Effector memory CD4-positive, alpha-beta T cell (primary cell): ENCODE data around the gene GNG12.
A peak's percentile ranks its signal among the peaks of the same experiment; 100 is the strongest.

Source experiments
- DNase-seq, 3 donors: peaks; one replicate each; pipeline ENCODE4 v3.0.0-alpha.2; 2020
- H3K27ac ChIP-seq: 2 replicates; pipeline ENCODE4 v1.7.0; 2013; ENCODE audit warnings: mild to moderate bottlenecking, low read length, moderate library complexity; ENCODE audit not compliant: insufficient read depth, poor library complexity, severe bottlenecking
- H3K27me3 ChIP-seq: replicated peaks from 2 replicates; pipeline ENCODE4 v1.7.0; 2013; ENCODE audit warnings: mild to moderate bottlenecking, low read length; ENCODE audit not compliant: insufficient read depth, control insufficient read depth, poor library complexity, severe bottlenecking
- H3K36me3 ChIP-seq: 2 replicates; pipeline ENCODE4 v1.7.0; 2013; ENCODE audit warnings: mild to moderate bottlenecking, low read length, moderate library complexity; ENCODE audit not compliant: control insufficient read depth, insufficient read depth
- H3K4me1 ChIP-seq: 2 replicates; pipeline ENCODE4 v1.7.0; 2013; ENCODE audit warnings: low read length, mild to moderate bottlenecking; ENCODE audit not compliant: control insufficient read depth, insufficient read depth, poor library complexity, severe bottlenecking
- H3K4me3 ChIP-seq: 2 replicates; pipeline ENCODE4 v1.7.0; 2013; ENCODE audit warnings: low read length, low read depth, mild to moderate bottlenecking; ENCODE audit not compliant: insufficient read depth, poor library complexity, severe bottlenecking
- H3K9me3 ChIP-seq: 2 replicates; pipeline ENCODE4 v1.7.0; 2013; ENCODE audit warnings: mild to moderate bottlenecking, low read length, moderate library complexity; ENCODE audit not compliant: control insufficient read depth

Gene GNG12

GRCh38 chr1:67773462-67773861, 59.8 kb downstream of the GNG12 start:
- H3K36me3 ChIP-seq: no peaks in the 10 kb centered on the region
- no peak overlapping the region for H3K27ac ChIP-seq
- no peaks in the 10 kb centered on the region for H3K9me3 ChIP-seq
- DNase-seq: no peak
- no peaks in the 10 kb centered on the region for H3K4me1 ChIP-seq
- peaks cover 10% of the 10 kb centered on the region for H3K27me3 ChIP-seq
- H3K4me3 ChIP-seq: no peak overlapping the region

DNA sequence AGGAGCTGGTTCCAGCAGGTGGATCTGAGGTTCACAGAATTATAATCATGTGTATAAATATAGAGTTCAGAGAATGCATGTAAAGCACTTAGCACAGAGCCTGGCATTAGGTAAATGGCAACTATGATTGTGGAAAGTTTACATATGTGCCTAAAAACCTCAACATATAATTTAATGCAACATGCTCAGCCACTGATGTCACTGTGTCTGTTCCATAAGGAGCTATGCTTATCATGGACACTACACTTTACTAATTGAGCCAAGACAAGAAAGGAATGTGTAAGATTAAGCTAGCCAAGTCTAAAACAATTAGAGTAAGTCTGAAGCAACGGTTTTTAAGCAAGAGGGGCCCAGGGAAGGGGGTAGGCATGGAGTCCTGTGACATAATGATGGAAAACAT, 61.5 kb downstream of the GNG12 start:
- no peaks in the 10 kb centered on the region for H3K4me1 ChIP-seq
- H3K9me3 ChIP-seq: no peaks in the 10 kb centered on the region
- H3K4me3 ChIP-seq: no peak overlapping the region
- no peaks in the 10 kb centered on the region for H3K36me3 ChIP-seq
- no peak overlapping the region for H3K27ac ChIP-seq
- peaks cover 10% of the 10 kb centered on the region for H3K27me3 ChIP-seq
- DNase-seq: no peak

- Histone ChIP-seq H3K9me3 (no peaks in the 10 kb centered on the region), H3K27ac (no peak overlapping the region), H3K27me3 (peaks cover 12% of the 10 kb centered on the region), H3K36me3 (no peaks in the 10 kb centered on the region), H3K4me3 (no peak overlapping the region), H3K4me1 (no peaks in the 10 kb centered on the region)
- no peak for DNase-seq
Observed at GRCh38 chr1:67771152-67771551, 62.1 kb downstream of the GNG12 start.

DNA sequence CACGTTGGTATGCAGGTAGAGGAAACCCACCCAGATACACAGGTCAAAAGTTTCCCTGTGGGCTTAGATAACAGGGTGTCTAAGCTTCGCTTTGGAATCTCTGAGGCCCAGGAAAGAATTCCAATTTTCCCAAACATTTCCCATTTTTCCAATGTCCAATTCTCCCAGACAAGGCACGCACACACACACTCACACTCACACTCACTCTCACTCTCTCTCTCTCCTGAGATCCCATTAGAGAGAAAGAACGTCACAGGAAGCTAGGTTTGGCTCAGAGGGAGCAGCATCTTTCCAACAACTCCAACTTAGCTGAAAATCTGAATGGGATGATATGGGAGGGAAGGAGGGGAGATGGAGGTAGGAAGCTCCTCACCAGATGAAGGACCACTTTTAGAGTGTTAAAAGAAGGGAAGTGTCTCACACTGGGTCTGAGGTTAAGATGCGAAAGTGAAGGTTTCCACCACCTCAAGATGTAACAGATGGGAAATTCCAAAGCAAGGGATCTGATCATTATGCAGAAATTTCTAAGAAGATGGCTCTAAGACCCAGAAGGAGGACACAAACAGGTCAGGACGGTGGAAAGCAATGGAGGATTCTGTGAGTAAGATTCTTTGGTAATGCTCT, 63.5 kb downstream of the GNG12 start:
- H3K27ac ChIP-seq: no peak overlapping the region
- H3K4me1 ChIP-seq: no peaks in the 10 kb centered on the region
- peaks cover 12% of the 10 kb centered on the region for H3K27me3 ChIP-seq
- no peak for DNase-seq
- no peaks in the 10 kb centered on the region for H3K9me3 ChIP-seq
- no peak overlapping the region for H3K4me3 ChIP-seq
- no peaks in the 10 kb centered on the region for H3K36me3 ChIP-seq

DNA sequence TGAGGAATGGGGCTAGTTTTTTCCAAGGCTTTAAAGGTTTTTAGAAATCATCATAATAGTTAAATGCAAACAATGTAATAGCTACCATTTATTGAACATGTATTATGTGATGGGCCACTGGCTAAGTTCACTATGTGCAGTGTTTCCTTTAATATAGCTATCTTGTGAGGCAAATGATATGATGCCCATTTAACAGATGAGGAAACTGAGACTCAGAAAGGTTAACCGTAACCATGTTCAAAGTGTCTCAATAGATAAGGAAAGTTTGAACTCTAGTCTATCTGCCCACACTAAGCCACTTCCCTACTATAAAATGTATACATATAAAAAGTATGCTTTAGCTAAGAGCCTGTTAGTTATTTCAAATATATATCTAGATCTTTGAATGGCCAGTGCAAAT, 64.8 kb downstream of the GNG12 start:
- no peaks in the 10 kb centered on the region for H3K4me1 ChIP-seq

GRCh38 chr1:67767103-67767782, 66.0 kb downstream of the GNG12 start:
- Histone ChIP-seq H3K27me3 (peaks cover 12% of the 10 kb centered on the region), H3K4me1 (no peaks in the 10 kb centered on the region), H3K9me3 (no peaks in the 10 kb centered on the region), H3K36me3 (no peaks in the 10 kb centered on the region), H3K27ac (no peak overlapping the region), H3K4me3 (no peak overlapping the region)
- DNase-seq: no peak

More for the DNA sequence above, 64.8 kb downstream of the GNG12 start:
- no peaks in the 10 kb centered on the region for H3K9me3 ChIP-seq
- no peak for DNase-seq
- no peak overlapping the region for H3K27ac ChIP-seq
- H3K36me3 ChIP-seq: no peaks in the 10 kb centered on the region
- peaks cover 12% of the 10 kb centered on the region for H3K27me3 ChIP-seq
- H3K4me3 ChIP-seq: no peak overlapping the region

GRCh38 chr1:67766141-67766978, 66.9 kb downstream of the GNG12 start:
- H3K4me3 ChIP-seq: no peak overlapping the region
- H3K27ac ChIP-seq: no peak overlapping the region
- peaks cover 17% of the 10 kb centered on the region for H3K27me3 ChIP-seq
- H3K4me1 ChIP-seq: no peaks in the 10 kb centered on the region
- DNase-seq: peak in 1 of 3 donors; percentile 5
- no peaks in the 10 kb centered on the region for H3K9me3 ChIP-seq
- no peaks in the 10 kb centered on the region for H3K36me3 ChIP-seq

DNA sequence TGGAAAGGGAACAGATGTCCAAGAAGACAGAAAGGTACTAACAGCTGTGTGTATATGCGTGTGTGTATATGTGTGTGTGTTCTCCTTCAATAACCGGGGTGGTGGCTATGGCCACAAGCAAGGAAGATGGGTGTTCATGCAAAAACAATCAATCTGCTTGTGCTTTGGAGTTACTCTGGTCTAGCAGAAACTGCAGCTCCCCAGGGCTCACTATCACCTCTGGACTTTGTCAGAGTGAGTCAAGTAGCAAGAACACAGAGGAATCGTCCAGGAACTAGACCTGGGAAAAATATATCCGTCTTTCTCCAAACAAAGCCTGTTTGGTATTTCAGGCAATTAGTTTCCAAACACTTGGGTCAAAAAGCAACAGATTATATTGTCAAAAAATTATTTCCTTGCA, 68.6 kb downstream of the GNG12 start:
- Histone ChIP-seq H3K4me1 (no peaks in the 10 kb centered on the region), H3K27me3 (peaks cover 8% of the 10 kb centered on the region), H3K27ac (no peak overlapping the region), H3K9me3 (no peaks in the 10 kb centered on the region), H3K4me3 (no peak overlapping the region), H3K36me3 (no peaks in the 10 kb centered on the region)
- DNase-seq: no peak

DNA sequence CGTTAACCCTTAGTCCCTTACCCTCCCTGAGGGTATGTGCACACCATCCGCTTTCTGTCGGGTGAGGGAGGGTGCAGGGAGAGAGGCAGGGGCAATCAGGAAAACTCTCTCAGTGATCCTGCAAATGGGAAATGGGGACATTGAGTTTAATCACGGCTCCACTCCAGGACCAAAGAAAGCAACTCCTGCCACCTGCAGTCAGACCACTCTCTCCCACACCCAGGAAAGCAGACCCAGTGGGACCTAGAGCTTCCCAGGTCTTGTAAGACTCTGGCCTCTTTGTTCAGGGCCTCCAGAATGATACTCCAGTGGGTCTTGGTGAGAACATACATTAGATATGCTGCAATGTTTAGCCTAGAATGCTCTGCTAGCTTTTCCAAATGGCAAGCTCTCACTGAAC, 71.5 kb downstream of the GNG12 start:
- H3K4me1 ChIP-seq: no peaks in the 10 kb centered on the region
- no peak overlapping the region for H3K27ac ChIP-seq
- H3K4me3 ChIP-seq: no peak overlapping the region
- DNase-seq: no peak
- H3K27me3 ChIP-seq: peaks cover 7% of the 10 kb centered on the region
- H3K9me3 ChIP-seq: no peaks in the 10 kb centered on the region
- H3K36me3 ChIP-seq: no peaks in the 10 kb centered on the region

DNA sequence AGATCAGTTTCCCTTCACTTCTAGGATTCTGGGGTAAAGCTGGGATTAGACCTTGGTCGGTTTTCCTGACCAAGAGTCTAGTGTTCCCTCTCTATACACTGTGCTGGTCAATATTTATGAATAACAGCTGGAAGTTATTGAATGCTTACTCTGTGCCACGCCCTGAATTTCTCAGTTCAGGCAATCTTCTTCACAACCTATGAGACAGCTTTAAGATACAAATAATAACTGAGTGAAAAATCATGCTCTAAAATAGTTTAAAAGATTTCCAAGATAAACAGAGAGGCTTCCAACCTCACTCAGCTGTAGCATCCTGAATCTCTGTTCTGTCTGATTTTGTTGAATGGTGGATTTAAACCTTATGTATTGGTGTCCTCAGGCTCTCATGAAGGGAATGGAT, 72.2 kb downstream of the GNG12 start:
- Histone ChIP-seq H3K27ac (no peak overlapping the region), H3K9me3 (no peaks in the 10 kb centered on the region), H3K4me1 (no peaks in the 10 kb centered on the region), H3K36me3 (no peaks in the 10 kb centered on the region), H3K27me3 (peaks cover 4% of the 10 kb centered on the region), H3K4me3 (no peak overlapping the region)
- no peak for DNase-seq
